Measurements from ENCODE around the gene HYDIN. TPM values are rescaled to one million over a fixed set of nuclear protein-coding genes. Genes with fewer than 3 reads are reported as not detected.

Gene HYDIN
- total and polyA plus RNA-seq, 2 experiments from 2014 or later = 3.1 to 7.7 TPM

GRCh38 chr16:71203631-71204030 lies 26.9 kb downstream of the HYDIN start (continued):
- TF ChIP-seq ZNF462 (CRISPR knock-in tag; IDR thresholded peaks at IDR 0.05) = no peak
- no peak for TF ChIP-seq NANOG (IDR thresholded peaks at IDR 0.05; ENCODE audit: borderline replicate concordance)
- TF ChIP-seq ETS1 (IDR thresholded peaks at IDR 0.05) = no peak
- TF ChIP-seq JUNB (IDR thresholded peaks at IDR 0.05; ENCODE audit: unreplicated experiment) = no peak
- TF ChIP-seq EZH2phosphoT487 (IDR thresholded peaks at IDR 0.05; ENCODE audit: unreplicated experiment) = no peak

GRCh38 chr16:71201556-71201955 lies 29.0 kb downstream of the HYDIN start:
- Mint-ChIP-seq H3K4me3 (no peak overlapping the region), H3K27ac (no peak overlapping the region), H3K27me3 (ENCODE audit: insufficient read depth, low read depth, poor library complexity) (no peaks in the 10 kb centered on the region), H3K4me1 (peaks cover 3% of the 10 kb centered on the region; the same call in 1 of the 3 replicates), H3K9me3 (peaks cover 12% of the 10 kb centered on the region; the same call in 2 of the 3 replicates), H3K36me3 (ENCODE audit: low read depth) (no peaks in the 10 kb centered on the region; the same call in 1 of the 3 replicates)
- Histone ChIP-seq H3K27me3 (ENCODE audit: insufficient read depth) (no peaks in the 10 kb centered on the region), H2AFZ (no peak overlapping the region), H3K36me3 (ENCODE audit: insufficient read depth) (no peaks in the 10 kb centered on the region), H3K4me3 (no peak overlapping the region), H3K4me2 (no peak overlapping the region), H3K9me2 (ENCODE audit: insufficient read depth) (peaks cover 15% of the 10 kb centered on the region), H3K27ac (ENCODE audit: low read depth) (no peak overlapping the region), H3F3A (replicated peaks; ENCODE audit: low read depth) (no peaks in the 10 kb centered on the region), H3K79me2 (replicated peaks; ENCODE audit: insufficient read depth) (no peaks in the 10 kb centered on the region), H4K20me1 (replicated peaks; ENCODE audit: insufficient read depth) (no peaks in the 10 kb centered on the region), H3K4me1 (ENCODE audit: insufficient read depth) (no peaks in the 10 kb centered on the region)
- DNase-seq (ENCODE audit: low spot score) (no peak), ATAC-seq (no peak)
- no peak for TF ChIP-seq POLR2AphosphoS5 (IDR thresholded peaks at IDR 0.05; ENCODE audit: low read depth)
- TF ChIP-seq REST (IDR thresholded peaks at IDR 0.05; ENCODE audit: unreplicated experiment) = no peak
- no peak for TF ChIP-seq ETS1 (IDR thresholded peaks at IDR 0.05)
- no peak for TF ChIP-seq ZNF331 (CRISPR knock-in tag; IDR thresholded peaks at IDR 0.05; ENCODE audit: low read depth)
- TF ChIP-seq NANOG (IDR thresholded peaks at IDR 0.05; ENCODE audit: borderline replicate concordance) = no peak
- TF ChIP-seq ZNF114 (CRISPR knock-in tag; IDR thresholded peaks at IDR 0.05) = no peak
- no peak for TF ChIP-seq EZH2 (IDR thresholded peaks at IDR 0.05; ENCODE audit: low read depth, unreplicated experiment)
- TF ChIP-seq STAT1 (IDR thresholded peaks at IDR 0.05; ENCODE audit: unreplicated experiment) = no peak
- TF ChIP-seq CTCF (conservative IDR thresholded peaks at IDR 0.05; ENCODE audit: low read depth in 2 of 2) = no peak

Measured in GM23338 (cell line).